Ishikawa (cell line): ENCODE data around the gene DDAH1.

Source experiments
- CREB1 ChIP-seq: IDR thresholded peaks from 2 replicates; pipeline ENCODE4 v1.6.1; 2012; ENCODE audit warnings: low read depth
- NFIC ChIP-seq: IDR thresholded peaks from 2 replicates; pipeline ENCODE4 v1.6.1; 2012
- TF ChIP-seq, protein P1 (sequence below): IDR thresholded peaks from 2 replicates; pipeline ENCODE4 v1.6.1; 2012

DNA sequence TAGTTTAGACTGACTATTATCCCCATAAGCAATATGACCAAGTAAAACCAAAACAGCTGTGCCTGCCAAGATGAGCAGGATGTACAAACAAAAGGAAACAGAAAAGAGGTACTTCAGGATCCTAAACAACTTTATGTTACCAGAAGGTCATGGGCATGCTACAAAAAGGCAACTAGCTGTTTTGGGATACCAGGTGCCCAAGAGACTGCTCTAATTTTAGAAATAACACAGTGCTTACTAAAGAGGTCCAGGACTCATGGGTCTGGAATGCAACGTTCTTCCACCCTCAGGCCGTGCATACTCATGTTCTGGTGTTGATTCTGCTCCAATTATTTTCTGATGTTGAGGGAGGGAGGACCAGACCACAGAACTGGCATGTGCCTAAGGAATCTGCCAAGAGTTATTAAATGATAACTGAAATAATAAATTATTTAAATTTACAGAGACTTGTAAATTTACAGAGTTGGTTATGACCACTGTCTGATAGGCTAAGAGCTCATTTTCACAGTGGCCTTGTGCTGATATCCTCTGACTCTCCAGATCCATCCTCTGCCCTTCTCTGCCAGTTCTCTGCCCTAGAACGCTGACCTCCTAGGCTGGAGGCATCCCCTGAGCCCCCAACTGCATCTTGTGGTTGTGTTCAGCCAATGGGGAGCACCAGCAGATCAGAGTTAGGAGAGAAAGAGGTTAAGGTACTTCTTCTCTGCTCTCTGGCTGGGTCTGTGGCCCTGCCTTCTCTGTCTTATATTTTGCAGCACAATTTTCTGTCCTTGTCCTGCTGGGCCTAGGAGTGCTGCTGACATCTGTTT lies 150.9 kb downstream of the DDAH1 start:
- TF ChIP-seq NFIC (no peak), CREB1 (no peak)
- TF ChIP-seq, protein P1, sequence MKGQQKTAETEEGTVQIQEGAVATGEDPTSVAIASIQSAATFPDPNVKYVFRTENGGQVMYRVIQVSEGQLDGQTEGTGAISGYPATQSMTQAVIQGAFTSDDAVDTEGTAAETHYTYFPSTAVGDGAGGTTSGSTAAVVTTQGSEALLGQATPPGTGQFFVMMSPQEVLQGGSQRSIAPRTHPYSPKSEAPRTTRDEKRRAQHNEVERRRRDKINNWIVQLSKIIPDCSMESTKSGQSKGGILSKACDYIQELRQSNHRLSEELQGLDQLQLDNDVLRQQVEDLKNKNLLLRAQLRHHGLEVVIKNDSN, result no peak
